ENCODE results near the gene ASB12.

ASB12 gene

DNA sequence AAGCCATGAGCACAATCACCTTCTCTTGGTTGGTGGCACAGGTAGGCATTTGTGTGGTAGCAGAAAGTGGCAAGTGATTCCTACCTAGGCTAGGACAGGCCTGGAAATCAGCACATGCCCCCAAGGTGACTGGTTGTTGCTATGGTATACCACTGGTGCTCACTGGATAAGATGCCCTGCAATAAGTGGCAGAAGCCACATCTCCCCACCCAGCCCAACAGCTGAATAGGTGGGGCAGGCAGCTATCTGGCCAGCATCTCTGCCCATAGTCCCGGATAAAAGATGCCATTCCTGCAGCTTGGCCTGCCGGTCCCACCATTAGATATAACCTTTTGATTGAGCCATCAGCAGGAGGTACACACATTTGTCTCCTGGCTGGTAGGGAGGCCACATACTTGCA lies 46.0 kb downstream of the ASB12 start:
- no peak for DNase-seq

DNA sequence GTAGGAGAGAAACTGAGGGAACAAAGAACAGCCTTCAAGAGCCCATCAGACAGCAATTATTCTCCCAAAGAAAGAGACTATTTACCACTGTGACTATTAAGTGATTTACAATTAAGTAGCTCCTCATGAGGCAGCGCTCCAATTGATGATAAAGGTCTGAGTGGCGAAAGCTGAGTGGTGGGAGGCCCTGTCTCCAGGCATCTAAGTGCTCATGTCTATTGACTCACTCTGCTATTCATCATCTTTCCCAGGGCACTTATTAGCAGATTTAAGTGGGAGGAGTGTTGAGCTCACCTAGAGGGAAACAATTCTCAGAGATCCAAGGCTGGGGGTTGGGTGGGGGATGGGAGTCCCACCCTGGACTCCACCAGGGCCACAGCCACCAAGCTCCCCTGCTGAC lies 48.2 kb downstream of the ASB12 start:
- DNase-seq, result no peak

DNA sequence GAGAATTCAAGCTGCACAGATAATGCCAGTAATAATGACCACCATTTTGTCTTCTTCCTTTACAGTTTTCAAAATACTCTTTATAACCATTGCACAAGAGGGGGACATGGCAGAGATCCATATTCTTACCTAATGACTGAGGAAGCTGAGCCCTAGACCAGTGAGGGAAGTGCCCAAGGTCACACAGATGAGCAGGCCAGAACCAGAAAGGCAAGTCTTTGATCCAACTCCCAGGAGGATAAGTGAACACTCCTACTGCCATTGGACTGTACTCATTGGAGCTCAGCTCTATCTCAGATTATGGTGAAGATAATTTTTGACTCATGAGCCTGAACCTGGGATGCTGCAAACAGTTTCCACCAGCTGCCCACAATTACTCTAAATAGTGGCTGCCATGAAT lies 53.5 kb downstream of the ASB12 start:
- no peak for DNase-seq
